Spleen (tissue), 7 donors: ENCODE data around the gene ANTXR2.

ENCODE experiments used
- CTCF ChIP-seq, 11 experiments: fragments of 200-600 bp in 7 of 11; fragments of 450-650 bp in 4 of 11; sonication (generic) in 4 of 11; IDR thresholded peaks in 8 of 11; conservative IDR thresholded peaks in 3 of 11; 1 replicate in 7 of 11; 2 replicates in 4 of 11; pipeline versions ENCODE4 v1.4.0 to v1.8.0; 2016 to 2021; ENCODE audit warnings: antibody characterized with exemption in 11 of 11, inconsistent platforms in 4 of 11, mild to moderate bottlenecking in 1 of 11
- POLR2A ChIP-seq, 3 donors: fragments of 450-650 bp; IDR thresholded peaks; one replicate each; pipeline ENCODE4 v1.5.1; 2017; ENCODE audit warnings: antibody characterized with exemption in 3 of 3, mild to moderate bottlenecking in 1 of 3
- POLR2AphosphoS5 ChIP-seq, 3 donors: sonication (generic); formaldehyde crosslinking; IDR thresholded peaks; one replicate each; pipeline ENCODE4 v1.5.1; 2017; ENCODE audit warnings: antibody characterized with exemption in 3 of 3
- donor health status: DM: no; HTN: no; CAD: no; lungs with moderate emphysema.
- donor health status: DM: no; HTN: no; CAD: no.
- donor health status: DM: no; HTN: no; CAD: no.

DNA sequence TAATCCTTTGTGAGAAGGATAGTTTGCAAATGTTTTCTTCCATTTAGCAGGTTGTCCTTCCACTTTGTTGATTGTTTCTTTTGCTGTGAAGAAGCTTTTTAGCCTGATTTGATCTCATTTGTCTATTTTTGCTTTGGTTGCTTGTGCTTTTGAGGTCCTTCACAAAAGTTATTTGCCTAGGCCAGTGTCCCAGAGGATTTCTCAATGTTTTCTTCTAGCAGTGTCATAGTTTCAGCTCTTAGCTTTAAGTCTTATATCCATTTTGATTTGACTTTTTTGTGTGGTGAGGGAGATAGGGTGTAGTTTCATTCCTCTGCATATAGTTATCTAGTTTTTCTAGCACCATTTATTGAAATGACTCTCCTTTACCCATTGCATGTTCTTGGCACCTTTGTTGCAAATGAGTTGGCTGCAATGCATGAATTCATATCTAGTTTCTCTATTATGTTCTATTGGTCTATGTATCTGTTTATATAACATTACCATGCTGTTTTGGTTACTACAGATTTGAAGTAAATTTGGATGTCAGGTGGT, 41.8 kb upstream of the ANTXR2 start:
- no peak for TF ChIP-seq CTCF (IDR thresholded peaks at IDR 0.05 in 8 of 11, conservative IDR thresholded peaks at IDR 0.05 in 3 of 11)
- TF ChIP-seq POLR2AphosphoS5 (IDR thresholded peaks at IDR 0.05): no peak
- no peak for TF ChIP-seq POLR2A (IDR thresholded peaks at IDR 0.05)
